WTC11 (cell line): Measurements from ENCODE around the gene PRDM2.

Experiments
- CBFB ChIP-seq: sonication (generic); formaldehyde crosslinking; IDR thresholded peaks from 2 replicates; pipeline ENCODE4 v1.8.1; 2022; ENCODE audit warnings: mild to moderate bottlenecking, low read depth, missing genetic modification reagents
- CTCF ChIP-seq: fragments of 200-600 bp; IDR thresholded peaks from 2 replicates; pipeline ENCODE4 v1.8.0; 2022; ENCODE audit warnings: antibody characterized with exemption
- KAT7 ChIP-seq: sonication (generic); formaldehyde crosslinking; IDR thresholded peaks from 2 replicates; pipeline ENCODE4 v1.8.1; 2023; ENCODE audit warnings: missing genetic modification reagents, mild to moderate bottlenecking, borderline replicate concordance

DNA sequence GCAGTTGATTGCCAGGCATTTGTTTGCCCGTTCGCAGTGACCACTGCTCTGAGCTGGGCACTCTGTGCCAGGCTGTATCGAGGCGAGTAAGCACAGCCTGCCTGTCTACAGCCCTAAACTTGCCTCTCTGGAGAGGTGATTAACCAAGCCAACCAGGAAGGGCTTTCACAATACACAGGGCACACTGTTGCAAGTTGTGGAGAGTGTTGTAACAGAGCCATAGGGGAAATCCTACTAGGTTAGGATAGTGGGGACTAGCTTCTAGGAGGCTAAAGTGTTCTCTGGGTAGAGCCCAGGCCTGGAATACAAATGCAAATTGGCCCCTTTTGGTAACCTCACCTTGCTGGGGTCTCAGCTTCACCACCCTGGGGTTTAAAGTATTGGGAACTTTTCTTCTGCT lies 23.8 kb downstream of the PRDM2 start:
- TF ChIP-seq CTCF (no peak), KAT7 (no peak), CBFB (no peak)
